RWPE2 (cell line): ENCODE data around the gene PRKCE.

ENCODE experiments used
- ATAC-seq: fragments of 200-7000 bp; cut with Tn5 transposase; 3 replicates; pipeline ENCODE4 v1.9.1; 2021; ENCODE audit warnings: low read depth
- DNase-seq: peaks from one replicate; pipeline ENCODE4 v3.0.0-alpha.2; 2020; ENCODE audit warnings: low spot score
- H3K27ac ChIP-seq: fragments of 450-650 bp; 2 replicates; pipeline ENCODE4 v1.5.1; 2017; ENCODE audit warnings: mild to moderate bottlenecking; ENCODE audit not compliant: poor library complexity, severe bottlenecking
- H3K27me3 ChIP-seq: fragments of 250-450 bp; sonication (Bioruptor Pico); 2 replicates; pipeline ENCODE4 v1.5.1; 2021; ENCODE audit warnings: mild to moderate bottlenecking, moderate library complexity; ENCODE audit not compliant: insufficient read depth, poor library complexity, severe bottlenecking
- H3K36me3 ChIP-seq: fragments of 250-450 bp; sonication (Bioruptor Pico); 2 replicates; pipeline ENCODE4 v1.5.1; 2020; ENCODE audit warnings: low read depth, mild to moderate bottlenecking, moderate library complexity
- H3K4me1 ChIP-seq: fragments of 250-450 bp; sonication (Bioruptor Pico); 2 replicates; pipeline ENCODE4 v1.5.1; 2021; ENCODE audit warnings: mild to moderate bottlenecking, moderate library complexity; ENCODE audit not compliant: insufficient read depth, poor library complexity, severe bottlenecking
- H3K4me3 ChIP-seq: fragments of 250-450 bp; sonication (Bioruptor Pico); 2 replicates; pipeline ENCODE4 v1.5.1; 2021; ENCODE audit warnings: mild to moderate bottlenecking, moderate library complexity; ENCODE audit not compliant: severe bottlenecking
- H3K9me3 ChIP-seq: fragments of 250-450 bp; sonication (Bioruptor Pico); 2 replicates; pipeline ENCODE4 v1.5.1; 2021; ENCODE audit warnings: mild to moderate bottlenecking, moderate library complexity; ENCODE audit not compliant: severe bottlenecking
- CTCF ChIP-seq: fragments of 450-650 bp; IDR thresholded peaks from one replicate; pipeline ENCODE4 v1.5.1; 2017; ENCODE audit warnings: mild to moderate bottlenecking, moderate library complexity; ENCODE audit not compliant: poor library complexity, severe bottlenecking

The PRKCE gene

GRCh38 chr2:46229134-46230063 is 577.9 kb downstream of the PRKCE start:
- no peak for DNase-seq
- H3K9me3 ChIP-seq = no peaks in the 10 kb centered on the region
- no peak overlapping the region for H3K4me3 ChIP-seq
- no peaks in the 10 kb centered on the region for H3K27me3 ChIP-seq
- no peak overlapping the region for H3K27ac ChIP-seq
- H3K36me3 ChIP-seq = no peaks in the 10 kb centered on the region
- H3K4me1 ChIP-seq = peaks cover 11% of the 10 kb centered on the region
- no peak for TF ChIP-seq CTCF
- no peak for ATAC-seq

- no peak for TF ChIP-seq CTCF
- no peak for DNase-seq
- Histone ChIP-seq H3K27ac (no peak overlapping the region), H3K4me3 (no peak overlapping the region), H3K4me1 (peaks cover 4% of the 10 kb centered on the region), H3K9me3 (no peaks in the 10 kb centered on the region), H3K27me3 (no peaks in the 10 kb centered on the region), H3K36me3 (no peaks in the 10 kb centered on the region)
- ATAC-seq = no peak
Observed at GRCh38 chr2:46230115-46230571, 578.7 kb downstream of the PRKCE start.

GRCh38 chr2:46230677-46231425 is 579.4 kb downstream of the PRKCE start:
- Histone ChIP-seq H3K9me3 (no peaks in the 10 kb centered on the region), H3K27ac (no peak overlapping the region), H3K27me3 (no peaks in the 10 kb centered on the region), H3K4me1 (no peaks in the 10 kb centered on the region), H3K36me3 (no peaks in the 10 kb centered on the region), H3K4me3 (no peak overlapping the region)
- no peak for DNase-seq
- no peak for ATAC-seq
- no peak for TF ChIP-seq CTCF

GRCh38 chr2:46231721-46232120 is 580.2 kb downstream of the PRKCE start:
- H3K4me1 ChIP-seq = no peaks in the 10 kb centered on the region
- DNase-seq = no peak
- no peak overlapping the region for H3K27ac ChIP-seq
- no peak overlapping the region for H3K4me3 ChIP-seq
- H3K9me3 ChIP-seq = no peaks in the 10 kb centered on the region
- no peak for TF ChIP-seq CTCF
- no peaks in the 10 kb centered on the region for H3K36me3 ChIP-seq
- no peaks in the 10 kb centered on the region for H3K27me3 ChIP-seq
- no peak for ATAC-seq

- ATAC-seq (no peak), DNase-seq (no peak)
- TF ChIP-seq CTCF = no peak
- Histone ChIP-seq H3K9me3 (no peaks in the 10 kb centered on the region), H3K36me3 (no peaks in the 10 kb centered on the region), H3K27ac (no peak overlapping the region), H3K27me3 (no peaks in the 10 kb centered on the region), H3K4me1 (no peaks in the 10 kb centered on the region), H3K4me3 (no peak overlapping the region)
Observed at GRCh38 chr2:46232860-46233259, 581.4 kb downstream of the PRKCE start.
